Activated CD4-positive, alpha-beta T cell treated with anti-CD3 and anti-CD28 coated beads for 48 hours (primary cell): ENCODE results near the gene SHKBP1.
"Not testable (repeated sequence)": the region's sequence is repeated elsewhere in the genome, so short reads cannot be mapped to it uniquely, and the experiment has no call there.

Experiments used
- DNase-seq: peaks from one replicate; pipeline ENCODE4 v3.0.0-alpha.2; 2020

Gene SHKBP1

GRCh38 chr19:40556953-40557530 is 19.6 kb upstream of the SHKBP1 start:
- no peak for DNase-seq

- DNase-seq, result no peak
Observed at GRCh38 chr19:40559394-40559793, 17.3 kb upstream of the SHKBP1 start.

GRCh38 chr19:40560092-40560507 is 16.6 kb upstream of the SHKBP1 start:
- no peak for DNase-seq

GRCh38 chr19:40561947-40562346 is 14.7 kb upstream of the SHKBP1 start:
- DNase-seq, result no peak

- DNase-seq, result not testable (repeated sequence)
Observed at GRCh38 chr19:40564535-40564934, 12.1 kb upstream of the SHKBP1 start.

GRCh38 chr19:40565355-40565754 is 11.3 kb upstream of the SHKBP1 start:
- no peak for DNase-seq

GRCh38 chr19:40565910-40566495 is 10.7 kb upstream of the SHKBP1 start:
- DNase-seq, result no peak

- no peak for DNase-seq
Observed at GRCh38 chr19:40567040-40567749, 9.5 kb upstream of the SHKBP1 start.

- no peak for DNase-seq
Observed at GRCh38 chr19:40567750-40568494, 8.8 kb upstream of the SHKBP1 start.

GRCh38 chr19:40570313-40571004 is 6.2 kb upstream of the SHKBP1 start:
- peak; percentile 98 for DNase-seq

- no peak for DNase-seq
Observed at GRCh38 chr19:40571005-40571318, 5.7 kb upstream of the SHKBP1 start.

- DNase-seq, result no peak
Observed at GRCh38 chr19:40571831-40572495, 4.7 kb upstream of the SHKBP1 start.

GRCh38 chr19:40575326-40575725 is 1.3 kb upstream of the SHKBP1 start:
- no peak for DNase-seq

- DNase-seq, result peak; percentile 26
Observed at GRCh38 chr19:40576151-40576584, 505 bp upstream of the SHKBP1 start.

GRCh38 chr19:40578442-40578908 is 1.8 kb downstream of the SHKBP1 start:
- DNase-seq, result no peak

- no peak for DNase-seq
Observed at GRCh38 chr19:40580619-40581018, 3.9 kb downstream of the SHKBP1 start.

- no peak for DNase-seq
Observed at GRCh38 chr19:40581531-40581930, 4.9 kb downstream of the SHKBP1 start.

GRCh38 chr19:40582467-40582866 is 5.8 kb downstream of the SHKBP1 start:
- DNase-seq, result no peak

GRCh38 chr19:40583283-40583682 is 6.6 kb downstream of the SHKBP1 start:
- no peak for DNase-seq

GRCh38 chr19:40584007-40584406 is 7.3 kb downstream of the SHKBP1 start:
- DNase-seq, result no peak

- DNase-seq, result no peak
Observed at GRCh38 chr19:40585241-40585981, 8.7 kb downstream of the SHKBP1 start.

GRCh38 chr19:40585982-40586422 is 9.3 kb downstream of the SHKBP1 start:
- no peak for DNase-seq
